DMS153 (cell line): ENCODE measurements around the gene HEPACAM.
"Not testable (repeated sequence)": the region's sequence is repeated elsewhere in the genome, so short reads cannot be mapped to it uniquely, and the experiment has no call there.

ENCODE experiments used
- DNase-seq: peaks from one replicate; lab custom pipeline; 2025; lab: John Stamatoyannopoulos, UW

The HEPACAM gene

GRCh38 chr11:124935548-124936514 lies at the start of gene HEPACAM:
TSS of gene HEPACAM (minus strand) at chr11:124936047. CDS start at chr11:124936006, 41 bp downstream.
- no peak for DNase-seq

DNA sequence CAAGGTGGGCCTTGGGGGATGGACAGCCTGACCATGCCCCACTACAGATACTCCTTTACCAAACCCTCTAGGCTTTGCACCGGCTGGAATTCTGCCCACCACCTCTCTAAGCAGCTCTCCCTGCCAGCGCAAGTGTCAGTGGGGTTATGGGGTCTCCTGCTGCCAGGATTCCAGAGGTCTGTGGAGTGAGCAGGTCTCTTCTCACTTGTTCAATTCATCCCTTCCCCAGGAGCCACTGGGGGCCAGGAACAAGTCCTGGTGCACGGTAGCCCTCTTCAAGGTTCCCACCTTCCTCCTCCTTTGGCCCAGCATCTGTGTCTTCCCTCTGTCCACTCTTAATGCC lies 48.6 kb upstream of the HEPACAM start:
- DNase-seq = no peak

DNA sequence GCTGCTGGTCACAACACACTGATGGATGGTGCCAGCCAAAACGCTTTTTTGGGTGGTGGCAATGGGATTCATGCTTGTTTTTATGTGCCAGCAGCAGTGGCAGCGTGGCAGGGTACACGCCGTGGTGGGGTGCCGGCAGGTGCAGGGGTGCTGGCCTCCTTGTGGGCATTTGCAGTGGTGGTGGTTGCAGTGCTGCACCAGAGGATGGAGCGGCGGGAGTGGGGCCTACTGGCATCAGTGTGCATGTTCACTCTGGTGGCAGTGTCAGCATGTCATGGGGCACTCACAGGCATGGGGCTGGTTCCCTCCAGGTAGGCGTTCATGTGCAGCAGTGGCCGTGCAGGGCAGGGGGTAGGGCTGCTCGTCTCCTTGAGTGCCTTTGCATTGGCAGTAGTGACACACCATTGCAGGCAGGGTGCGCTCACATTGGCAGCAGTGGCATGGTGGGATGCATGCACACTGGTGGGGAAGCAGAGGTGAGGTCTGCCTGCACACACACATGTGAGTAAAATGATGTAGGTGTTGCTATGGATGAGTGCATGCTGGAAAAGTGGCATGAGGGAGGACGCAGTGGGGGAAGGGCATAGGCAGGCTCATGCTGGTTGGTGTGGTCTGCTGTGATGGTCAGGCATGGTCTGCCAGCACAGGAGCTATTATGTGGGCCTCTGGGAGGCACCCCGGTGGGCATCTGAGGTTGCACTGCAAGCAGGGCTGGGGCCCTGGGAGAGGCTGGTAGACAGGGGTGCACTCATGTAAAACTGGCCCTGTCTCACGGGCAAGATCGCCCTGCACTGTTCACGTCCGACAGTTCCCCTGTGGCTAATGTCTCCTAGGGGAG lies 48.0 kb upstream of the HEPACAM start:
- no peak for DNase-seq

DNA sequence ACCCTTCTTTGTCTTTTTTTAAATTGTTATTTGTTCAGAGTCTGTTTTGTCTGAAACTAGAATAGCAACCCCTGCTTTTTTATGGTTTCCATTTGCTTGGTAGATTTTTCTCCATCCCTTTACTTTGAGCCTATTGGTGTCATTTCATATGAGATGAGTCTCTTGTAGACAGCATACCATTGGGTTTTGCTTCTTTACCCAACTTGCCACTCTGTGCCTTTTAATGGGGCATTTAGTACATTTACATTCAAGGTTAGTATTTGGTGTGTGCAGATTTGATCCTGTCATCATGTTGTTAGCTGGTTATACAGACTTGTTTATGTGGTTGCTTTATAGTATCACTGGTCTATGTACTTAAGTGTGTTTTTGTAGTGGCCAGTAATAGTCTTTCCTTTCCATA lies 46.2 kb upstream of the HEPACAM start:
- DNase-seq = no peak

DNA sequence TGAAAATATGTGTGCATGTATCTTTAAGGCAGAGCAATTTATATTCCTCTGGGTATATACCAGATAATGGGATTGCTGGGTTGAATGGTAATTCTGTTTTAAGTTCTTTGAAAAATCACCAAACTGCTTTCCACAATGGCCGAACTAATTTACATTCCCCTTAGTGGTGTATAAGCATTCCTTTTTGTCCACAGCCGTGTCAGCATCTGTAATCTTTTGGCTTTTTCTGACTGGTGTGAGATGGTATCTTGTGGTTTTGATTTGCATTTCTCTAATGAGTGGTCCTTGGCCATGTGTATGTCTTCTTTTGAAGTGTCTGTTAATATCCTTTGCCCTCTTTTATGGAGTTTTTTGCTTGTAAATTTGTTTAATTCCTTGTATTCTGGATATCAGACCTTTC lies 42.5 kb upstream of the HEPACAM start:
- DNase-seq = no peak

DNA sequence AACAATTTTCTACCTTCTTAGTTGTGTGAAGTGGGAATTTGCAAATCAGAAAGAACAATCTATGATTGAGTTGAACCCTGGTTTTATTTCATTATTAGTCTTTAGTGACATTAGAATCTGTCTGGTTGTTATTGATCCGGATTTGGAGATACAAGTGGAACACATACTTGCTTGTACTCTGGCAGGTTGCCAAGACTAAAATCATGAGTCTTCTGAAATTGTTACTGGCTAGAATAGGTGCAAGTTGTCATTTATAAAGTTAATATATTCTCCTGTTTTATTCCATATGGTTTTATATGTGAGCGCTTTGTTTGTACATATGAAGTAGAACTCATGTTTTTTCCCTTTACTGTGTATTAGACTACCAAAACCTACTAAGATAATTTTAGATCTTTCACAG lies 41.2 kb upstream of the HEPACAM start:
- no peak for DNase-seq

DNA sequence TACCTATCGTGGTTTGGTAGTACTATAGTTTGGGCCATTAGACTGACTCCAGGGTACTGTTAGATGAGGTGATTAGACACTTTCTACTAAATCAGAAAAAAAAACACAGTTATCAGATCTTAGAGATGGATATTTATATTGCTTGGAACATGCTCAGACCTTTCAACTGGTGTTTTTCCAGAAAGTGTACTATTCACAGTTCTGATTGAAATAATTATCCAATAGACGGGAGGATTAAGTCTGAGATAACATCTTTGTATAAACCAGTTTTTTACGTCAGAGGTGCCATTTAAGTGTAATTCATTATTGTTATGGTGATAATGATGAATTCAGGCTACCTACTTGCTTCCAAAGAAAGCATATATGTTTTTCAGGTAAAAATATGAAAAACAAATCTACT lies 40.7 kb upstream of the HEPACAM start:
- no peak for DNase-seq

- DNase-seq = no peak
Measured at GRCh38 chr11:124971810-124972209, 36.0 kb upstream of the HEPACAM start.

DNA sequence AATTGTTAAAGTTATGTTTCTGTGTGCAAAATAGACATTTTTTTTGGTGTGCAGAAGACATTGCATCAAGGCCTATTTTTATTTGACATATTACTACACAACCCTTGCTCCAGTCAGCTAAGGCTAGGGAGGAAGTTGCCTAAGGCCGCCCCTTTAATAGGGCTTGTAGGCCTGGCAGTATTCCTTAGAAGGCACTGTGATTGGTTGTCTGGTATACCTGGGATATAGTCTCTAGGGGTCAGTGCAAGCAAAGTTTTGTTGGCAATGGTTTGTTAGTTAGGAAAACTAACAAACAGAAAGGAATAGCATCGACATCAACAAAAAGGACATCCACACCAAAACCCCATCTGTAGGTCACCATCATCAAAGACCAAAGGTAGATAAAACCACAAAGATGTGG lies 35.1 kb upstream of the HEPACAM start:
- no peak for DNase-seq

DNA sequence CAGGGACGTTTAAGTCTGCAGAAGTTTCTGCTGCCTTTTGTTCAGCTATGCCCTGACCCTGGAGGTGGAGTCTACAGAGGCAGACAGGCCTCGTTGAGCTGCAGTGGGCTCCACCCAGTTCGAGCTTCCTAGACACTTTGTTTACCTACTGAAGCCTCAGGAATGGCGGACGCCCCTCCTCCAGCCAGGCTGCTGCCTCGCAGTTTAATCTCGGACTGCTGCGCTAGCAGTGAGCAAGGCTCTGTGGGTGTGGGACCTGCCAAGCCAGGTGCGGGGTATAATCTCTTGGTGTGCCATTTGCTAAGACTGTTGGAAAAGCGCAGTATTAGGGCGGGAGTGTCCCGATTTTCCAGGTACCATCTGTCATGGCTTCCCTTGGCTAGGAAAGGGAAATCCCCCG lies 32.4 kb upstream of the HEPACAM start:
- not testable (repeated sequence) for DNase-seq

DNA sequence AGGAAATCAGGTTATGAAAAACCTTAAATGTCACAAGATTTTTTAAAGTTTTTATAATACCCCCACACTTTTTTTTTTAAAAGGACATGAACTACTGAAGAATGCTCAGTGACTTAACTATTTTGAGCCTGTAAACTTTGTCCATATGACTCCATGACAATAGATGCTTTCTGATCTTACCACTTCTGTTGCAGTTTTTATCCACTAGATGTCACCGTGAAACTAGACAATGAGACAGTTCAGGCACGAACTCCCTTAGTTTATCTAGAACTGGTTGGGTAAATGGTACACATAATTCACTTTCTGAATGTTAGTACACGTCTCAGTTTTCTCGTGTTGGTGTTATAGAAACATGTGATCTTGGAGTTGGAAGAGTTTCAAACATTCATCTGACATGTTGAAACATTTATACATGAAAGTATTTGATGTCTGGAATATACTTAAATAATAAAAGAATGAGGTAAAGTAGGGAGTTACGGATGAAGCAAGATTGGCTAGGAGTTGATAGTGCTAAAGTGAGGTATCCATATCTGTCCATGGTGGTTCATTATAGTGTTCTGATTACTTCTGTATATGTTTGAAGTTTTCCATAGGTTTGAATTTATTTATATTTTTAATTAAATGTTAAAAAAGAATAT lies 26.2 kb upstream of the HEPACAM start:
- DNase-seq = peak; percentile 18

- no peak for DNase-seq
Measured at GRCh38 chr11:124955035-124955434, 19.2 kb upstream of the HEPACAM start.

DNA sequence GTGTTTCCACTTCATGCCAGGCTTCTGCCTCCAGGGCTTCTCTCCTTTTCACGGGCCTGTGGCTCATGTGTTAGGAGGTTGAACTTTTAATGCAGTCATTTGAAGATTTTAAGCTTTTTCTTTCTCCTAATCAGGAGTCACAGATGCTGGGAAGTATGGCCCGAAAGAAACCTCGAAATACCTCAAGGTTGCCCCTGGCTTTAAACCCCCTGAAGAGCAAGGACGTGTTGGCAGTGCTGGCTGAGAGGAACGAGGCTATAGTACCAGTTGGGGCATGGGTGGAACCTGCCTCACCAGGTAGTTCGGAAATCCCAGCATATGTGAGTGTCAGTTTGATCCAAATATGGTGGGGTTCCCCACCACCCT lies 18.7 kb upstream of the HEPACAM start:
- DNase-seq = no peak

DNA sequence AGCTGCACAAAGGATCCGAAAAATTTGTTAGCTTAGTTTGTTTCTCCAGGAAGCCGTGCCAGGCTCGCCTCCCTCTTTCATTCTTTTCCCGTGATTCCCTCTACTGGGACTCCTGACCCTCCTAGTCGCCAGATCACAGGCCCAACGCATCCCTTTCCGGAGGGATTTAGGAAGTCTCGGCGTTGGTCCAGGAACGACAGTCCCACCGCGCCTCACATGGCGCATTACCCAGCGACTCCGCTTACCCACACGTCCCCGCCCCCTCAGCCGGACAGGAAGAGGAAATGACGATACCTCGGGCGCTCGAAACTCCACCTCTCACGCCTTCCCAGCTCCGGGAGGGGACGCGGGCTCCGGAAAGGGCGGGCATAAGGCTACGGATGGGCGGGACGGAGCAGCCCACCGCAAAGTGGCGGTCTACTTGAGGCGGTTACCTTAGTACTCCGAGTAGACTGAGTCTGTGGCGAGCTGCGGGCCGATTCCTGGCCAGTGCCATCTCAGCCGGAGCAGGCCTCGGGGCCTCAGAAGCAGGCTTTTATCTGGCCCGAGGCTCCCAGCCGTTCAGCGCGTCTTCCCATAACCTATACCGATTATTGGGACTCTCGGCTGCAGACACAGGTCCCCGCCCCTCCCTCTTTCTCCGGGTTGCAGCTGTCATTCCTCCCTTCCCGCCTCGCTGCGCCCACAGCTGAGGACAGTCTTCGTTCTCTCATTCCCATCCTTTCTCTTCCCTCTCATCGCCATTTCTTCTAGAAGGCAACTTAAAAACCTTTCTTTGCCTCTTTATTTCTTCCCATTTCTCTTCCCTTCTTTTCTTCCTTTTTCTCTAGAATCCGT lies 18.1 kb upstream of the HEPACAM start, which contains the start of gene CCDC15:
Gene CCDC15, plus strand, starts transcription at position 450 of the 837 bp plus-strand sequence. CDS start 531 bp downstream, outside the sequence.
- DNase-seq = peak; percentile 94

DNA sequence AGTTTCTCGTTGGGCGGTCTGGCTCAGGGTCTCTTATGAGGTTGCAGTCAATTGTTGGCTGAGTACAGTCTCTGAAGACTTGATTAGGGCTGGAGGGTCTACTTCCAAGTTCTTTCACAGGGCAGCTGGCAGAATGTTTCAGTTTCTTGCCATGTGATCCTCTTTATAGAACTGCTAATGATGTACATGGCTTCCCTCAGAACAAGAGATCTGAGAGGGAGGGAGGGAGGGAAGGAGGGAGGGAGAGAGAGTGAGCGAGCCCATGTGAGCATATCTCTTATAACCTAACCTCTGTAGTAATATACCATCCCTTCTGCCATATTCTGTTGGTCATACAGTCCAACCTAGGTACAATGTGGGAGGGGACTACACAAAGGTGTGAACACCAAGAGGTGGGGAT lies 15.5 kb upstream of the HEPACAM start:
- DNase-seq = no peak

DNA sequence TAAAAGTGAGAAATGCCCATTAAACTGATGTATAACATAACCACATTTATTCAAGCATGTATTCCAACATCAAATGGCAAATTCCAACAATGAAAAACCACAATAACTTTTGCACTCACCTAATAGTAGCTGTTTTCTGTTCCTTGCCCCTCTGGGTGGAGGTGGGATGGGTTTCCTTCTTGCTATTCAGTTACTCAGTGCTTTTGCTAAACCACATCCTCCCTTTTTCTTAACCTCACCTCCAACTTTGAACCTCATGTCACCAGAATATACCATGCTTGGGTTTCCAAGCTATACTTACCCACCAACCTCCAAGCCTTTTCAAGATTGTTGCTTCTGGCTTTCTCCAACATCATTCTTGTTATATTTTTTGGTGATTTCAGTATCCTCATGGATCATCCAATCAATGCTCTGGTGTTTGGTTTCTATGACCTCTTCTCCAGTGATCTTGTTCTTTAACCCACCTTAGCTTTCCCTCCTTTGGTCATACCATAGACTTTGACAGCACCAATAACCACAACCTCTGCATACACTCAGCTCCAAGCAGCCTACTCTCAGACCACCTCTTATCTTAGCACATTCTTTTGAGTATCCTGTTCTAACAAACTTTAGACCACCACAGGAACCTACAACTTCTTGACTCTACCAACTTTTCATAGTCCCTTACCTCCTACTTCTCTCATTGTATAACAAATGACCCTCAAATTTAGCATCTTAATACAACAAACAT lies 14.9 kb upstream of the HEPACAM start:
- no peak for DNase-seq

DNA sequence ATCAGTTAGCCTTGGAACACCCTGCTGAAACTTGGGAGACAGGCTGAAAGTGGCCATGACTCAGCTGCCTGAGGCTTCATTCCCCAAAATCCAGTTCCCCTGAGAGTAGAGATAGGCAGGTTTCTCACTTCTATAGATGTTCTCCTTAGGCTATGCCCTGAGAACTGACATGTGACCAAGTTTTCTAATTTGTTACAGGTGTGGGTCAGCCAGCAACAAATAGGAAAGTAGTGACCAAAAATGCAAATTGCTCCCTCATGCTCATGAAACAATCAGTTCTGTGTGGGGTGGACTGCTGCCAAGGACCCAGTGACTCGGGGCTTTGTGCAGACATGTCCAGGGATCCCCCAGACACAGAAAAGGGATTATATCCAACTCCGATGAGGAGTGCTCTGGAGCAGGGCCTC lies 10.9 kb upstream of the HEPACAM start:
- DNase-seq = no peak

DNA sequence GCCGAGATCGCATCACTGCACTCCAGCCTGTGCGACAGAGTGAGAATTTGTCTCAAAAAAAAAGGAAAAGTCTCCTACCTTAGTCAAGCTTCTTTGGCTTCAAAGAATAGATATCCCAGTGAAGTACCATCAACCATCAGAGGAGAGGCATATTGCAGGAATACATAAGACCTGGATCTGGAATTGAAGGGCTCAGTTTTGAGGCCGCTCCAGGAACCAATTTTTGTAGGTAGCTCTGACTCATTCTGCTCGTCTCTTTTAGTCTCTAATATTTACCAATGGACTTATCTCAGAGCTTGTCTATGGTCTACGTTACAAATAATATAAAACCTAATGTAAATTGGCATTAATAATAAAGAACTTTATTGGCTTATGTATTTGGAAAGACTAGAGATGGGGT lies 10.0 kb upstream of the HEPACAM start:
- no peak for DNase-seq

GRCh38 chr11:124944565-124944964 lies 8.7 kb upstream of the HEPACAM start:
- DNase-seq = no peak

DNA sequence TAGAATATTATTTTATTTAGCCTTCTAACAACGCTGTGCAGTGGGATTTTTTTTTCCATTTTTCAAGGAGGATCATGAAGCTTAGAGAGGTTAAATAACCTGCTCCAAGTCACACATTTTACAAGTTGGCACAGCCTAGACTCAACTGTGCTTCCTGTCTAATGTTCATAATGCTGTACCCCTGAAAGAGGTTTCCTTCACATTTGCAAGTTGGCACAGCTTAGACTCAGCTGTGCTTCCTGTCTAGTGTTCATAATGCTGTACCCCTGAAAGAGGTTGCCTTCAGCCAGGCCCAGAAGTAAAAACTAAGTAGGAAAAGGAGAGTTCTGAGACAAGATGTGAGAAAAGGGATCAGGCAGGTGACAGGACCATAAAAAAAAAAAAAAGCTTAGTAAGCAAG lies 7.9 kb upstream of the HEPACAM start:
- no peak for DNase-seq

GRCh38 chr11:124943254-124943616 lies 7.4 kb upstream of the HEPACAM start:
- DNase-seq = no peak
